Esophagus muscularis mucosa (tissue), 4 donors: Measurements from ENCODE around the gene NEUROD2. TPM values are rescaled to one million over a fixed set of nuclear protein-coding genes. Genes with fewer than 3 reads are reported as not detected.

Source experiments
- DNase-seq: peaks from one replicate; pipeline ENCODE4 v3.0.0-alpha.2; 2017; ENCODE audit errors: extremely low spot score
- H3K27ac ChIP-seq, 4 donors: fragments of 200-600 bp; sonication (generic); replicated peaks in 1 of 4; 1 replicate in 3 of 4; 2 replicates in 1 of 4; pipeline ENCODE4 v1.5.1; 2016 to 2019; ENCODE audit warnings: mild to moderate bottlenecking in 1 of 4
- H3K27me3 ChIP-seq, 4 donors: fragments of 200-600 bp; sonication (generic); one replicate each; pipeline versions ENCODE4 v1.5.1 to v1.6.0; 2016 to 2019
- H3K36me3 ChIP-seq, 4 donors: fragments of 200-600 bp; sonication (generic); one replicate each; pipeline ENCODE4 v1.5.1; 2016 to 2019
- H3K4me1 ChIP-seq, 4 donors: fragments of 200-600 bp; sonication (generic); one replicate each; pipeline ENCODE4 v1.5.1; 2016 to 2019
- H3K4me3 ChIP-seq, 4 donors: fragments of 200-600 bp; sonication (generic); 1 replicate in 2 of 4; 2 replicates in 2 of 4; pipeline ENCODE4 v1.5.1; 2016 to 2019; ENCODE audit warnings: mild to moderate bottlenecking in 4 of 4, moderate library complexity in 1 of 4
- H3K9me3 ChIP-seq, 4 donors: fragments of 200-600 bp; sonication (generic); 1 replicate in 3 of 4; 2 replicates in 1 of 4; pipeline ENCODE4 v1.5.1; 2016 to 2019
- CTCF ChIP-seq, 3 experiments: fragments of 200-600 bp in 2 of 3; fragments of 450-650 bp in 1 of 3; sonication (generic) in 2 of 3; IDR thresholded peaks; one replicate each; pipeline ENCODE4 v1.5.1; 2017 to 2019; ENCODE audit warnings: antibody characterized with exemption in 3 of 3, mild to moderate bottlenecking in 2 of 3, moderate library complexity in 1 of 3
- EP300 ChIP-seq: sonication (generic); formaldehyde crosslinking; IDR thresholded peaks from one replicate; pipeline ENCODE4 v1.6.1; 2017; ENCODE audit warnings: antibody characterized with exemption
- POLR2A ChIP-seq: fragments of 450-650 bp; IDR thresholded peaks from one replicate; pipeline ENCODE4 v1.6.1; 2017; ENCODE audit warnings: antibody characterized with exemption, moderate library complexity, mild to moderate bottlenecking, low read depth
- POLR2AphosphoS5 ChIP-seq, 2 donors: sonication (generic); formaldehyde crosslinking; IDR thresholded peaks; one replicate each; pipeline ENCODE4 v1.6.1; 2017; ENCODE audit warnings: antibody characterized with exemption in 2 of 2
- WGBS: methylation state at CpG from one replicate; pipeline ENCODE4 v1.1.5; 2018; 5-methylcytosine and 5-hydroxymethylcytosine counted together
- intact Hi-C: fragments of 100-400 bp; cut with DNase I; formaldehyde crosslinking; loops from one replicate; pipeline ENCODE4 v1.15.1; 2023
- total RNA-seq, 4 donors: library from RNA; depleted of rRNA; stranded (reverse); fragments of >200 nt; gene quantifications; one replicate each; pipeline versions ENCODE4 v1.1.0 to v1.2.1, GENCODE V29; 2016

NEUROD2 gene
- total RNA-seq, 4 donors from 2014 or later: not detected

- peak overlapping the region in 3 of 4 donors; percentile 28 to 61 (median 35) for H3K27ac ChIP-seq
- no peaks in the 10 kb centered on the region for H3K9me3 ChIP-seq
- H3K36me3 ChIP-seq: peaks cover 0 to 42% (median 15%) of the 10 kb centered on the region in 4 donors
- no peak overlapping the region for H3K4me3 ChIP-seq
- no peaks in the 10 kb centered on the region for H3K27me3 ChIP-seq
- H3K4me1 ChIP-seq: peaks cover 18 to 33% (median 29%) of the 10 kb centered on the region in 4 donors
- TF ChIP-seq CTCF (IDR thresholded peaks at IDR 0.05) (no peak), POLR2AphosphoS5 (IDR thresholded peaks at IDR 0.05) (no peak), POLR2A (no peak), EP300 (no peak)
- intact Hi-C loops: no loop called here
- WGBS: 70% methylated on average over 8 of the region's 8 CpGs
- no peak for DNase-seq
Observed at GRCh38 chr17:39651923-39652586, 44.3 kb upstream of the NEUROD2 start.

- H3K9me3 ChIP-seq: no peaks in the 10 kb centered on the region
- 89% methylated on average over 11 of the region's 11 CpGs for WGBS
- DNase-seq: no peak
- no peaks in the 10 kb centered on the region for H3K27me3 ChIP-seq
- no peak overlapping the region for H3K27ac ChIP-seq
- peaks cover 18 to 32% (median 31%) of the 10 kb centered on the region in 4 donors for H3K4me1 ChIP-seq
- no peak for TF ChIP-seq CTCF (IDR thresholded peaks at IDR 0.05)
- no peak overlapping the region for H3K4me3 ChIP-seq
- H3K36me3 ChIP-seq: peaks cover 0 to 27% (median 3%) of the 10 kb centered on the region in 4 donors
- intact Hi-C loops: no loop called here
Observed at GRCh38 chr17:39650121-39650579, 42.4 kb upstream of the NEUROD2 start.

DNA sequence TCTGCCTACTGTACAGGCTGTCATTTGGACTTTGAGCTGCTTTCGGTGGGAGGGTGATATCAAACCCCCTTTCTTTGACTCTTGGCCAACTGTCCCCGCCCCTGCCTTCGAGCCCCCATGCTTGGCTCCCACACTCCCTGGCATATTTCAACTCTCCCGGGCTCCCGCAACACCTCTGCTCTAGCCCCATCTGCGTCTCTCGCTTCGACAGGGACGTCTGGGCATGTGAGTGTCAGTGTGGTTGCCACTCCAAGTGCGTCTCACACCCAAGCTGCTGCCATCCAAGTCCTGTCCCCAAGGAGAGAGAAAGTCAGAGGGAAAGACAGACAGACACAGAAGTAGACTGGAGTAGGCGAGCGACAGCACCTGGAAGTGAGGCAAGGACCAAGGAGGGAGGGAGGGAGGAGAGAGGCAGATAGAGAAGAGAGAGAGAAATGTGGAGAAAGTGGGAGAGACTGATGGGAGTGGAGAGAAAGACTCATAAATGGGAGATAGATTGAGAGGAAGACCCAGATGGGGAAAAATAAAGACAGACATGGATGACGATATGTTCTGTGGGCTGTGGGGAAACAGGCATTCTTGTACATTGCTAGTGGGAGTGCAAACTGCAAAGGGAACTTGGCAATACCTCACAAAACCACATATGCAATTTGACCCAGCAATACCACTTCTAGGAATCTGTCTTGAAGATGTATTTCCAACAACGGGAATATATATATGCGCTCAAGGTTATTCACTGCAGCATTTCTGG lies 41.1 kb upstream of the NEUROD2 start:
- Histone ChIP-seq H3K36me3 (peaks cover 0 to 14% (median 0%) of the 10 kb centered on the region in 4 donors), H3K4me1 (peaks cover 12 to 40% (median 32%) of the 10 kb centered on the region in 4 donors), H3K27ac (no peak overlapping the region), H3K9me3 (no peaks in the 10 kb centered on the region), H3K27me3 (no peaks in the 10 kb centered on the region), H3K4me3 (no peak overlapping the region)
- intact Hi-C loops: no loop called here
- DNase-seq: no peak
- 86% methylated on average over 15 of the region's 15 CpGs for WGBS
- no peak for TF ChIP-seq EP300

GRCh38 chr17:39647256-39647655 lies 39.5 kb upstream of the NEUROD2 start:
- TF ChIP-seq POLR2A (no peak), EP300 (no peak), POLR2AphosphoS5 (IDR thresholded peaks at IDR 0.05) (no peak), CTCF (IDR thresholded peaks at IDR 0.05) (no peak)
- Histone ChIP-seq H3K27ac (no peak overlapping the region), H3K4me3 (no peak overlapping the region), H3K9me3 (no peaks in the 10 kb centered on the region), H3K36me3 (peaks cover 0 to 10% (median 0%) of the 10 kb centered on the region in 4 donors), H3K27me3 (no peaks in the 10 kb centered on the region), H3K4me1 (peaks cover 6 to 38% (median 30%) of the 10 kb centered on the region in 4 donors)
- intact Hi-C loops: no loop called here
- no peak for DNase-seq
- 88% methylated on average over 5 of the region's 5 CpGs for WGBS

DNA sequence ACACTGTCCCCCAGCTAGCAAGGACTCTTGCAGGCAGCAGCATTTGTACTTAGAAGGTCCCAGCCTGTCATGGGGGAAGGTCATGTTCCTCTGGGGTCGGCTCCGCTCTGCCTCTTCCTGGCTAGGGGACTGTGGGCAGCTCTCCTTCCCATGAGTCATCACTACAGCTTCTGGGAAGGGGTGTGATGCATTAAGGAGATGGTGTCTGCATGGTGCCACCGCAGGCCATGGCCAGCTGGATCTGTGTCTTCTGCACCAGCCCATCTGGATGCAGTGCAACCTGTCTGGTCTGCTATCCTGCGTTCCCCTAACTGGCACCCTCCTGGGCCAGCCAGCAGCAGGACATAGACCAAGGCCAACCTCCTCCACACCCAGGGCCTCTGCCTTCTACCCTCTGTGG lies 35.6 kb upstream of the NEUROD2 start:
- intact Hi-C loops: no loop called here
- DNase-seq: no peak
- H3K36me3 ChIP-seq: no peaks in the 10 kb centered on the region
- H3K27ac ChIP-seq: no peak overlapping the region
- peaks cover 36 to 71% (median 57%) of the 10 kb centered on the region in 4 donors for H3K4me1 ChIP-seq
- 86% methylated on average over 4 of the region's 4 CpGs for WGBS
- TF ChIP-seq CTCF (IDR thresholded peaks at IDR 0.05) (no peak), EP300 (no peak), POLR2A (no peak)
- H3K9me3 ChIP-seq: no peaks in the 10 kb centered on the region
- no peaks in the 10 kb centered on the region for H3K27me3 ChIP-seq
- no peak overlapping the region for H3K4me3 ChIP-seq
